Chondrocyte (in vitro differentiated cells): ENCODE data around the gene LYPD5. TPM values are rescaled to one million over a fixed set of nuclear protein-coding genes. Genes with fewer than 3 reads are reported as not detected.
"Not testable (repeated sequence)": the region's sequence is repeated elsewhere in the genome, so short reads cannot be mapped to it uniquely, and the experiment has no call there.

Source experiments
- DNase-seq: peaks from one replicate; pipeline ENCODE4 v3.0.0; 2021; ENCODE audit warnings: mixed read lengths, low spot score
- H3K27ac Mint-ChIP-seq: one replicate; pipeline ENCODE4 v1.8.0; 2021; ENCODE audit warnings: mild to moderate bottlenecking, moderate library complexity, mixed read lengths; ENCODE audit not compliant: unreplicated experiment
- H3K27me3 Mint-ChIP-seq: 2 replicates; pipeline ENCODE4 v1.8.0; 2021; ENCODE audit warnings: low read depth, mixed read lengths
- H3K36me3 Mint-ChIP-seq: 2 replicates; pipeline ENCODE4 v1.8.0; 2021; ENCODE audit warnings: low read depth, mixed read lengths
- H3K4me1 Mint-ChIP-seq: 2 replicates; pipeline ENCODE4 v1.8.0; 2021; ENCODE audit warnings: low read depth, mild to moderate bottlenecking, mixed read lengths
- H3K4me3 Mint-ChIP-seq: one replicate; pipeline ENCODE4 v1.8.0; 2021; ENCODE audit warnings: mild to moderate bottlenecking, moderate library complexity, mixed read lengths; ENCODE audit not compliant: unreplicated experiment
- H3K9me3 Mint-ChIP-seq: 2 replicates; pipeline ENCODE4 v1.8.0; 2021; ENCODE audit warnings: low read depth, mixed read lengths
- CTCF ChIP-seq: fragments of 200-600 bp; sonication (generic); IDR thresholded peaks from 2 replicates; pipeline ENCODE4 v1.5.0; 2021; ENCODE audit warnings: antibody characterized with exemption, mild to moderate bottlenecking, moderate library complexity
- total RNA-seq: library from RNA; stranded (reverse); gene quantifications from 3 replicates; pipeline ENCODE4 v1.2.1, GENCODE V29; 2021

Gene LYPD5
- total RNA-seq, 1 donor from 2014 or later: not detected

DNA sequence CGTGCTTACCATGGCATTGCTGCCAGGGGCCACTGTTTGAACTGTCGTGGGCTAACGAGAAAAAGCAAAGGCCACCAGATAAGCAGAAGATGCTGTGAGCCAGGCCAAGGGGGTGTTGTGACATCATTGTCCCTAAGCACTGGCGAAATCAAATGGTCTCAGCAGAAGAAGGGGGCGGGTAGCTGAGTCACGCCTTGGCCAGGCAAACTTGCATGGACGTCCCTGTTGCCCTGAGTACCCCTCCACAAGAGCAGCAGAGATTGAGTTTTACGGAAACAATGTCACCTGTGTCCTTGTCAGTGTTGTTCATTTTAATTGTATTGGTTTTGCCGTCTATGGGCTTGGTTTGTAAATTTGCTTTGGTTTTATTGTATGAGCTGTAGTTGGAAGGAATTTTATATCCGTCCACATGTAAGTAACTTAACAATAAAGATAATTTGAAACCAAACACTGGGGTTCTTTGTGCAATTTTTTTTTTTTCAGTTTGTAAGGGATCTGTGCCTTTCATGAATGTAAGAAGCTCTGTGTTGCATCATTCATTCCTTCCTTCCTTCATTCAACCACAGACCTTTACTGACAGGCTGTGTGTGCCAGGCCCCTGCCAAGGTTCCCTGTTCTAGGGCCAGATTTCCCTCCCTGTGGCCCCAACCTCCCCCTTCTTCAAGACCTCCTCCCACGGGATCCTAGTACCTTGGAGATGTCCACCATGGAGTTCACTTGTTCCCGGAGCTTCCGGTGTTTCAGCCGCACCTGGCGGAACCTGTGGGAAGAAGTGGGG is 33.8 kb downstream of the LYPD5 start:
- Mint-ChIP-seq H3K27me3 (no peaks in the 10 kb centered on the region), H3K9me3 (no peaks in the 10 kb centered on the region)
- TF ChIP-seq CTCF: no peak

DNA sequence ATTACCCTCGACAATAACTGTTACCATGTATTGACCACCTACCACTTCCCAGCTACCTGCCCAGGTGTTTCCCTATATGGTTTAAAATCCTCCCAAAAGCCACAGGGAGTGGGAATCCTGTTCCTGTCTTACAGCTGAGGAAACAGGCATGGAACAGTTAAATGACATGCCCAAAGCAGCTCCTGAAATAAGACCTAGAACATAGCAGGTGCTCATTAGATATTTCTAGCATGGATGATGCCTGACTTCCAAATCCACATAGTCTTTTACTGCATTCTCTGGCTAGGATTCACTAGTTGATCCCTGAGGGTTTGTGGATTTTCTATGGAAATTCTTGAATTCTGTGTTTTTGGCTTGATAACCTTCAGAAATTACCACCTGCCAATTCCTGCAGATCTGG is 34.4 kb downstream of the LYPD5 start:
- peaks cover 37% of the 10 kb centered on the region for H3K4me1 Mint-ChIP-seq
- no peak for DNase-seq
- H3K36me3 Mint-ChIP-seq: peaks cover 3% of the 10 kb centered on the region
- H3K4me3 Mint-ChIP-seq: no peak overlapping the region
- no peaks in the 10 kb centered on the region for H3K9me3 Mint-ChIP-seq
- H3K27ac Mint-ChIP-seq: no peak overlapping the region
- H3K27me3 Mint-ChIP-seq: no peaks in the 10 kb centered on the region
- no peak for TF ChIP-seq CTCF

More for the DNA sequence above, 33.8 kb downstream of the LYPD5 start:
- Mint-ChIP-seq H3K4me1 (peaks cover 31% of the 10 kb centered on the region), H3K36me3 (peaks cover 3% of the 10 kb centered on the region), H3K4me3 (no peak overlapping the region), H3K27ac (no peak overlapping the region)
- peak; percentile 55 for DNase-seq

- Mint-ChIP-seq H3K27me3 (no peaks in the 10 kb centered on the region), H3K4me1 (peaks cover 41% of the 10 kb centered on the region), H3K27ac (no peak overlapping the region), H3K36me3 (peaks cover 3% of the 10 kb centered on the region), H3K4me3 (no peak overlapping the region), H3K9me3 (no peaks in the 10 kb centered on the region)
- TF ChIP-seq CTCF: no peak
- DNase-seq: peak; percentile 56
Measured at GRCh38 chr19:43767316-43767715, 34.9 kb downstream of the LYPD5 start.

- no peak for DNase-seq
- H3K27me3 Mint-ChIP-seq: no peaks in the 10 kb centered on the region
- TF ChIP-seq CTCF: peak; percentile 52
- H3K9me3 Mint-ChIP-seq: no peaks in the 10 kb centered on the region
- no peak overlapping the region for H3K4me3 Mint-ChIP-seq
- peaks cover 46% of the 10 kb centered on the region for H3K4me1 Mint-ChIP-seq
- H3K36me3 Mint-ChIP-seq: peaks cover 3% of the 10 kb centered on the region
- H3K27ac Mint-ChIP-seq: no peak overlapping the region
Measured at GRCh38 chr19:43766755-43767043, 35.5 kb downstream of the LYPD5 start.

- H3K4me3 Mint-ChIP-seq: no peak overlapping the region
- H3K27ac Mint-ChIP-seq: peak overlapping the region; percentile 95
- peaks cover 53% of the 10 kb centered on the region for H3K4me1 Mint-ChIP-seq
- no peaks in the 10 kb centered on the region for H3K27me3 Mint-ChIP-seq
- no peak for TF ChIP-seq CTCF
- peaks cover 3% of the 10 kb centered on the region for H3K36me3 Mint-ChIP-seq
- DNase-seq: peak; percentile 95
- no peaks in the 10 kb centered on the region for H3K9me3 Mint-ChIP-seq
Measured at GRCh38 chr19:43765109-43765876, 37.0 kb downstream of the LYPD5 start.

GRCh38 chr19:43764684-43765083 is 37.6 kb downstream of the LYPD5 start:
- peak; percentile 20 for DNase-seq
- not testable (repeated sequence) for H3K36me3 Mint-ChIP-seq, H3K9me3 Mint-ChIP-seq, H3K4me3 Mint-ChIP-seq, H3K27me3 Mint-ChIP-seq
- Mint-ChIP-seq H3K4me1 (peaks cover 55% of the 10 kb centered on the region), H3K27ac (peak overlapping the region; percentile 95)
